ENCODE measurements around the gene OR52E5. TPM values are rescaled to one million over a fixed set of nuclear protein-coding genes. Genes with fewer than 3 reads are reported as not detected.

The OR52E5 gene
- total RNA-seq, 1 donor from 2014 or later, result not detected

- Mint-ChIP-seq H3K27ac (ENCODE audit: unreplicated experiment) (no peak overlapping the region), H3K36me3 (ENCODE audit: unreplicated experiment) (no peaks in the 10 kb centered on the region), H3K4me3 (ENCODE audit: unreplicated experiment) (no peak overlapping the region), H3K9me3 (ENCODE audit: unreplicated experiment) (no peaks in the 10 kb centered on the region), H3K4me1 (ENCODE audit: low read depth, unreplicated experiment) (no peaks in the 10 kb centered on the region), H3K27me3 (ENCODE audit: unreplicated experiment) (no peaks in the 10 kb centered on the region)
- no peak for TF ChIP-seq CTCF (IDR thresholded peaks at IDR 0.05; ENCODE audit: partially characterized antibody, unreplicated experiment)
- no peak for DNase-seq
Measured at GRCh38 chr11:5865826-5866225, 27.2 kb upstream of the OR52E5 start.

GRCh38 chr11:5878564-5878963 lies 14.4 kb upstream of the OR52E5 start:
- H3K4me1 Mint-ChIP-seq (ENCODE audit: low read depth, unreplicated experiment), result no peaks in the 10 kb centered on the region
- no peaks in the 10 kb centered on the region for H3K27me3 Mint-ChIP-seq (ENCODE audit: unreplicated experiment)
- no peaks in the 10 kb centered on the region for H3K36me3 Mint-ChIP-seq (ENCODE audit: unreplicated experiment)
- TF ChIP-seq CTCF (IDR thresholded peaks at IDR 0.05; ENCODE audit: partially characterized antibody, unreplicated experiment), result no peak
- no peak overlapping the region for H3K4me3 Mint-ChIP-seq (ENCODE audit: unreplicated experiment)
- no peak for DNase-seq
- H3K27ac Mint-ChIP-seq (ENCODE audit: unreplicated experiment), result no peak overlapping the region
- H3K9me3 Mint-ChIP-seq (ENCODE audit: unreplicated experiment), result peaks cover 2% of the 10 kb centered on the region

- no peaks in the 10 kb centered on the region for H3K4me1 Mint-ChIP-seq (ENCODE audit: low read depth, unreplicated experiment)
Measured at GRCh38 chr11:5880329-5880728, 12.7 kb upstream of the OR52E5 start, which contains the start of gene OR52E4. Gene OR52E4, plus strand, starts transcription at chr11:5880629. Its CDS starts 3,664 bp downstream, at chr11:5884293.

GRCh38 chr11:5881756-5882155 lies 11.3 kb upstream of the OR52E5 start:
- Mint-ChIP-seq H3K27me3 (ENCODE audit: unreplicated experiment) (peaks cover 3% of the 10 kb centered on the region), H3K4me3 (ENCODE audit: unreplicated experiment) (no peak overlapping the region), H3K4me1 (ENCODE audit: low read depth, unreplicated experiment) (no peaks in the 10 kb centered on the region), H3K36me3 (ENCODE audit: unreplicated experiment) (no peaks in the 10 kb centered on the region), H3K27ac (ENCODE audit: unreplicated experiment) (no peak overlapping the region), H3K9me3 (ENCODE audit: unreplicated experiment) (no peaks in the 10 kb centered on the region)
- TF ChIP-seq CTCF (IDR thresholded peaks at IDR 0.05; ENCODE audit: partially characterized antibody, unreplicated experiment), result no peak
- no peak for DNase-seq

More at GRCh38 chr11:5880329-5880728, 12.7 kb upstream of the OR52E5 start, which contains the start of gene OR52E4:
- Mint-ChIP-seq H3K36me3 (ENCODE audit: unreplicated experiment) (no peaks in the 10 kb centered on the region), H3K27ac (ENCODE audit: unreplicated experiment) (no peak within 1 kb of the TSS), H3K27me3 (ENCODE audit: unreplicated experiment) (no peaks in the 10 kb centered on the region), H3K4me3 (ENCODE audit: unreplicated experiment) (no peak within 1 kb of the TSS), H3K9me3 (ENCODE audit: unreplicated experiment) (no peaks in the 10 kb centered on the region)
- no peak for DNase-seq
- no peak for TF ChIP-seq CTCF (IDR thresholded peaks at IDR 0.05; ENCODE audit: partially characterized antibody, unreplicated experiment)

GRCh38 chr11:5887172-5887571 lies 5.8 kb upstream of the OR52E5 start:
- Mint-ChIP-seq H3K27me3 (ENCODE audit: unreplicated experiment) (peaks cover 3% of the 10 kb centered on the region), H3K9me3 (ENCODE audit: unreplicated experiment) (no peaks in the 10 kb centered on the region), H3K4me3 (ENCODE audit: unreplicated experiment) (no peak overlapping the region), H3K4me1 (ENCODE audit: low read depth, unreplicated experiment) (no peaks in the 10 kb centered on the region), H3K27ac (ENCODE audit: unreplicated experiment) (no peak overlapping the region), H3K36me3 (ENCODE audit: unreplicated experiment) (no peaks in the 10 kb centered on the region)
- no peak for TF ChIP-seq CTCF (IDR thresholded peaks at IDR 0.05; ENCODE audit: partially characterized antibody, unreplicated experiment)
- no peak for DNase-seq

Measured in glutamatergic neuron (in vitro differentiated cells).